Psoas muscle (tissue), 8 donors: ENCODE measurements around the gene EXPH5. TPM values are rescaled to one million over a fixed set of nuclear protein-coding genes. Genes with fewer than 3 reads are reported as not detected.

Experiments
- ATAC-seq, 4 donors: fragments of 200-7000 bp; cut with Tn5 transposase; one replicate each; pipeline ENCODE4 v1.9.1; 2020; ENCODE audit warnings: moderate library complexity in 3 of 4, mild to moderate bottlenecking in 2 of 4
- DNase-seq, 2 donors: peaks; one replicate each; pipeline ENCODE4 v3.0.0-alpha.2; 2020
- H3K27ac ChIP-seq: fragments of 200-600 bp; one replicate; pipeline ENCODE4 v1.8.0; 2022
- H3K27me3 ChIP-seq, 3 donors: fragments of 200-600 bp in 1 of 3; one replicate each; pipeline versions ENCODE4 v1.6.1 to v1.8.0; 2013 to 2022; ENCODE audit warnings: low read length in 2 of 3, mild to moderate bottlenecking in 2 of 3, moderate library complexity in 1 of 3; ENCODE audit not compliant: insufficient read depth in 3 of 3
- H3K36me3 ChIP-seq, 2 donors: fragments of 200-600 bp in 1 of 2; one replicate each; pipeline versions ENCODE4 v1.6.1 to v1.8.0; 2013 to 2022; ENCODE audit warnings: low read depth in 1 of 2, mild to moderate bottlenecking in 1 of 2, moderate library complexity in 1 of 2; ENCODE audit not compliant: insufficient read depth in 1 of 2
- H3K4me1 ChIP-seq: fragments of 200-600 bp; one replicate; pipeline ENCODE4 v1.8.0; 2022
- H3K4me3 ChIP-seq: fragments of 200-600 bp; one replicate; pipeline ENCODE4 v1.8.0; 2022; ENCODE audit warnings: mild to moderate bottlenecking
- H3K9me3 ChIP-seq: fragments of 200-600 bp; one replicate; pipeline ENCODE4 v1.8.0; 2022
- WGBS, 3 donors: extraction: QIAGEN DNeasy Blood & Tissue Kit; methylation state at CpG; one replicate each; pipeline versions ENCODE4 v1.1.6 to v1.1.7; 2013; 5-methylcytosine and 5-hydroxymethylcytosine counted together
- intact Hi-C, 2 donors: fragments of 100-400 bp; cut with DNase I; formaldehyde crosslinking; loops; one replicate each; pipeline versions ENCODE4 v1.11.0 to v1.14.2; 2022
- polyA plus RNA-seq, 3 donors: library from polyadenylated mRNA; stranded (reverse); fragments of 200-250 nt; gene quantifications; one replicate each; pipeline ENCODE4 v1.2.3, GENCODE V29; 2013
- total RNA-seq, 4 donors: library from RNA; stranded (reverse); fragmentation: NEBNext Ultra II Directional in 2 of 4; extraction: Animal tissue kit (Norgen Biotek cat#: 25700) in 2 of 4; gene quantifications; one replicate each; pipeline versions ENCODE4 v1.2.1 to v1.2.4, GENCODE V29; 2021 to 2023
- TF ChIP-seq, protein P1 (sequence below): fragments of 200-600 bp; IDR thresholded peaks from one replicate; pipeline ENCODE4 v1.8.0; 2022; ENCODE audit warnings: antibody characterized with exemption
- donor health status: healthy with polysubstance abuse.
- donor health status: DM: no; HTN: no; CAD: no; lungs with moderate emphysema.
- donor health status: Bipolar disorder and iron deficiency.
- donor health status: healthy.
- donor health status: DM: yes; HTN: yes; CAD: no.
- donor health status: DM: no; HTN: no; CAD: no.
- donor health status: DM: no; HTN: no; CAD: no.
- donor health status: DM: yes; HTN: yes; CAD: no.

The EXPH5 gene
- total and polyA plus RNA-seq, 7 donors = 0.01 to 0.58 (median 0.15) TPM

DNA sequence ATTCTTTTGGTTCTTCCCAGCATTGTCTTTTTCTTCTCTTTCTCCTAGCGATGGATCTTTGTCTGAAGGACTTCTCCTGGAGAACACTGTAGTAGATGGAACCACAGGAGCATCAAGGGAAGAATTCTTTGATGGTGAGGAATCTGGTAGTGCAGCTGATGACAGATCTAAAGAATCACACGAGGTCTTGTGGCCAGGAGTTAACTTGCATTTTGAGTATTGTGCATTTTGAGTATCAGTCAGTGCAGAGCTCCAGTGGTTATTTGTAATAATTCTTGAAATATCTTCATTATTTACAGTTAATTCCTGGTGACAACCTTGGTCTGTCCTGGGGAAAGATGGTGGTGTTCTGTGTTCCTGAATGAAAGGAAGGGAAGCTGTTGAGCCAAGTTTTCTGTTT lies 80.9 kb downstream of the EXPH5 start:
- no peaks in the 10 kb centered on the region for H3K27me3 ChIP-seq
- H3K36me3 ChIP-seq = no peaks in the 10 kb centered on the region
- TF ChIP-seq, protein P1, sequence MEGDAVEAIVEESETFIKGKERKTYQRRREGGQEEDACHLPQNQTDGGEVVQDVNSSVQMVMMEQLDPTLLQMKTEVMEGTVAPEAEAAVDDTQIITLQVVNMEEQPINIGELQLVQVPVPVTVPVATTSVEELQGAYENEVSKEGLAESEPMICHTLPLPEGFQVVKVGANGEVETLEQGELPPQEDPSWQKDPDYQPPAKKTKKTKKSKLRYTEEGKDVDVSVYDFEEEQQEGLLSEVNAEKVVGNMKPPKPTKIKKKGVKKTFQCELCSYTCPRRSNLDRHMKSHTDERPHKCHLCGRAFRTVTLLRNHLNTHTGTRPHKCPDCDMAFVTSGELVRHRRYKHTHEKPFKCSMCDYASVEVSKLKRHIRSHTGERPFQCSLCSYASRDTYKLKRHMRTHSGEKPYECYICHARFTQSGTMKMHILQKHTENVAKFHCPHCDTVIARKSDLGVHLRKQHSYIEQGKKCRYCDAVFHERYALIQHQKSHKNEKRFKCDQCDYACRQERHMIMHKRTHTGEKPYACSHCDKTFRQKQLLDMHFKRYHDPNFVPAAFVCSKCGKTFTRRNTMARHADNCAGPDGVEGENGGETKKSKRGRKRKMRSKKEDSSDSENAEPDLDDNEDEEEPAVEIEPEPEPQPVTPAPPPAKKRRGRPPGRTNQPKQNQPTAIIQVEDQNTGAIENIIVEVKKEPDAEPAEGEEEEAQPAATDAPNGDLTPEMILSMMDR = no peak
- DNase-seq (no peak), ATAC-seq (no peak)
- no peak overlapping the region for H3K4me3 ChIP-seq
- WGBS, 3 donors = 80 to 90% (median 81%) methylated on average over 2 of the region's 2 CpGs
- H3K9me3 ChIP-seq = no peaks in the 10 kb centered on the region
- intact Hi-C loops = no loop called here
- no peaks in the 10 kb centered on the region for H3K4me1 ChIP-seq
- H3K27ac ChIP-seq = no peak overlapping the region

DNA sequence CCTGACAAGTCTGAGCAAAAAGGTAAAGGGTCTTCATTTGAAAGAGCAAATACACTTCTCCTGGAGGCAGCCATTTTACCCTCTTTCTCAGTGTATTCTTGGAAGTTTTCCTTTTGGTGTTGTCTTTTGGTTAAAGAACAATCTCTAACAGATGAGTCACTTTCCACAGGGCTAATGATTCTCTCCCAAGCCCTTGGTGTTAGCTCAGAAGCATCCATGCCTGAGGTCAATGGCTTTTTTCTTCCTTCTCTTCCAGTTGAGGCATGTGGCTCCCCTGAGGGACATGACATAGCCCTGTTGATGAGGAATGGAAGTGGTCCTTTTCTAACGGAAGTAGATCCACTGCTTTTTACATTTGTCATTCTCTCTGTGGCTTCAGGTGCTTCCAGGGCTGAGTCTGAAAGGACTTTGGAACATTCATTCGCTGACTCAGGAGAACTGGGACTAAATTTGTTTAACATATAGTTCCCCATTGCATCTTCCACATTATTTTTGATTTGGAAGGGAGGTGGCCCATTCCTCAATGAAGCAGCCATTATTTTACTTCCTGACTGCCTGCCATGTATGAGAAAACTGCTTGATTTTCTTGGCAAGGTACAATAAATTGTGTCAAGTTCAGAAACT lies 81.6 kb downstream of the EXPH5 start:
- no peak overlapping the region for H3K4me3 ChIP-seq
- intact Hi-C loops = no loop called here
- H3K27me3 ChIP-seq = no peaks in the 10 kb centered on the region
- H3K27ac ChIP-seq = no peak overlapping the region
- TF ChIP-seq, protein P1 = no peak
- no peaks in the 10 kb centered on the region for H3K36me3 ChIP-seq
- H3K9me3 ChIP-seq = no peaks in the 10 kb centered on the region
- no peak for DNase-seq
- ATAC-seq = no peak
- no peaks in the 10 kb centered on the region for H3K4me1 ChIP-seq
- 76 to 86% (median 83%) methylated on average over 2 of the region's 2 CpGs for WGBS, 3 donors

DNA sequence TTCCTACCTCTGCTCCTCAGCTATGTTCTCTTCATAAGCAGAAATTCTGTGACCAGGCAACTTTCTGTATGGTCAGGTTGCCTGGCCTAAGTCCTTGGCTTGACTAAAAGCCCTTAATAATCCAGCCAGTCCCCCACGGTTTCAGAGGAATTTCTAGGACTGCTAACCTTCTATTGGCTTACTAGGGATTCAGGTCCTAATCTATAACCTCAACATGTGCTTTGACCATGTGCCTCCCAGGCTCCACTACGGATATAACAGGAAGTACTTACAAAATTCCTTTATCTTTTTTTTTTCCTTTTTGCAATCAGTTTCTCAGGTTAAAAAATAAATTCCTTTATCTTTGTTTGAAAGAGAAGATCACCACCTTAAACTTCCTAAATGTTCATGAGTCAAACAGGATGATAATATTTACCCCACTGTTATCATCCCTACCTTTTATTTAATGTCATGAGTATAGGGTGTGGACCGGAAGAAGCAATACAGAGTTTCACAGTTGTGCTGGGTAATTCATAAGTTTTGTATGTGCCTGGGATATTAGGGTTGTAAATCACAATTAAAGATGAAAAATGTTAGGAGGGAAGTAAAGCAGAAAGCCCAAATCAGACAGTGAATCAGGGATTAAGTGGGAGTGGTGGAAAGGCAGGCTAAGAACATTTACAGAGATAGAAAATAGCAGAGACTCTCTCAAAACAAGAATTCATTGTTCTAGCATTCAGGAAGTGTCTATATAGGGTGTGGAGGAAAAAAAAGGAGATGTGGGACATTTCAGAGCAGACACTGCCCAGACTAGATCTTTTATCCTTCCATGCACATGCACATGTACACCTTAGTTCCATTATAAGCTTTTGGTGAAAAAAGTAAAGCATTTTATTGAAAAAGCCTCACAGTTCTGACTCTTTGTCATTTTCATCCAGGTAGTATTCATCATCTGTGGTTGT lies 84.6 kb downstream of the EXPH5 start:
- TF ChIP-seq, protein P1 = no peak
- no peaks in the 10 kb centered on the region for H3K27me3 ChIP-seq

DNA sequence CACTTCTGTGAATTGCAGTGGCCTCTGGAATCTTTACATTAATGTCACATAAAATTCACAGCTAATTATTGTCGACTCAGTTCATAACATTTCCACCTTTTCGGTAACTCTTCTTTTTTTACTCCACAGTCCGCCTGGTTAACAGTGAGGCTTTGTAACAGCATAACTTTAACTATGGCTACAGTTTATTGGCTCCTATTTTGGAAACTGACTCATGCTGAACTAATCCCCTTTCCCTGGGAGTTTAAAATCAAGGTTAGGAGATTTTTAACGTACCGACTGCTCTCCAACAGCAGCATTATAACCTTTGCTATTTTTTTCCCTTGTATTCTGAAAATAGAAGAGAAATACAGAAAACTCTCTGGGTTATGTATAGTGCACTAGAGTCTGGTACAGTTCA lies 92.2 kb downstream of the EXPH5 start:
- DNase-seq = no peak
- Histone ChIP-seq H3K36me3 (no peaks in the 10 kb centered on the region), H3K4me3 (no peak overlapping the region), H3K27ac (no peak overlapping the region), H3K9me3 (no peaks in the 10 kb centered on the region), H3K4me1 (peaks cover 8% of the 10 kb centered on the region), H3K27me3 (no peaks in the 10 kb centered on the region)
- intact Hi-C loops = no loop called here
- TF ChIP-seq, protein P1 = no peak
- ATAC-seq = no peak
- WGBS, 3 donors = 45 to 54% (median 49%) methylated on average over 5 of the region's 5 CpGs

More for the DNA sequence above, 84.6 kb downstream of the EXPH5 start:
- DNase-seq = no peak
- Histone ChIP-seq H3K36me3 (no peaks in the 10 kb centered on the region), H3K4me3 (no peak overlapping the region), H3K27ac (no peak overlapping the region), H3K4me1 (no peaks in the 10 kb centered on the region), H3K9me3 (no peaks in the 10 kb centered on the region)
- 49 to 60% (median 59%) methylated on average over 3 of the region's 3 CpGs for WGBS, 3 donors
- ATAC-seq = no peak
- intact Hi-C loops = no loop called here
